CD14-positive monocyte (primary cell): ENCODE data around the gene COMMD8. TPM values are rescaled to one million over a fixed set of nuclear protein-coding genes. Genes with fewer than 3 reads are reported as not detected.

Experiments used
- DNase-seq, 3 donors: peaks; one replicate each; pipeline ENCODE4 v3.0.0-alpha.2; 2011 to 2022
- H2AFZ ChIP-seq: 2 replicates; pipeline ENCODE4 v1.6.0; 2012; ENCODE audit warnings: mild to moderate bottlenecking, low read depth, low read length, inconsistent platforms; ENCODE audit not compliant: insufficient read depth, poor library complexity, severe bottlenecking
- H3K27ac ChIP-seq, 2 donors: 1 replicate in 1 of 2; 2 replicates in 1 of 2; pipeline ENCODE4 v1.5.1; 2012 to 2013; ENCODE audit warnings: low read length in 2 of 2, control low read depth in 1 of 2, inconsistent platforms in 1 of 2, low read depth in 1 of 2, mild to moderate bottlenecking in 1 of 2
- H3K27me3 ChIP-seq, 2 donors: one replicate each; pipeline versions ENCODE4 v1.6.0 to v1.6.1; 2011 to 2013; ENCODE audit warnings: low read length in 2 of 2; ENCODE audit not compliant: control insufficient read depth in 2 of 2, insufficient read depth in 2 of 2
- H3K36me3 ChIP-seq, 2 donors: replicated peaks in 1 of 2; 1 replicate in 1 of 2; 2 replicates in 1 of 2; pipeline versions ENCODE4 v1.5.1 to v1.6.1; 2012 to 2013; ENCODE audit warnings: low read length in 2 of 2, control low read depth in 1 of 2, inconsistent platforms in 1 of 2, mild to moderate bottlenecking in 1 of 2; ENCODE audit not compliant: insufficient read depth in 2 of 2, control insufficient read depth in 1 of 2
- H3K4me1 ChIP-seq, 2 donors: 1 replicate in 1 of 2; 2 replicates in 1 of 2; pipeline versions ENCODE4 v1.5.1 to v1.6.1; 2012 to 2013; ENCODE audit warnings: low read length in 2 of 2, control low read depth in 1 of 2, inconsistent platforms in 1 of 2, mild to moderate bottlenecking in 1 of 2, moderate library complexity in 1 of 2; ENCODE audit not compliant: insufficient read depth in 2 of 2, control insufficient read depth in 1 of 2
- H3K4me2 ChIP-seq: replicated peaks from 2 replicates; pipeline ENCODE3; 2012; ENCODE audit warnings: low read length, moderate library complexity, mild to moderate bottlenecking; ENCODE audit not compliant: poor library complexity, severe bottlenecking; ENCODE audit errors: extremely low read depth
- H3K4me3 ChIP-seq, 3 experiments: fragments of 200-600 bp in 1 of 3; sonication (generic) in 1 of 3; replicated peaks in 1 of 3; 1 replicate in 2 of 3; 2 replicates in 1 of 3; pipeline ENCODE4 v1.5.1; 2011 to 2013; ENCODE audit warnings: low read length in 3 of 3, mild to moderate bottlenecking in 3 of 3, control low read depth in 2 of 3, low read depth in 2 of 3, inconsistent platforms in 1 of 3, moderate library complexity in 1 of 3
- H3K79me2 ChIP-seq: 2 replicates; pipeline ENCODE4 v1.6.0; 2012; ENCODE audit warnings: mild to moderate bottlenecking, control low read depth, inconsistent platforms, low read length, moderate library complexity; ENCODE audit not compliant: insufficient read depth
- H3K9ac ChIP-seq: 2 replicates; pipeline ENCODE4 v1.6.0; 2017; ENCODE audit warnings: low read length, mild to moderate bottlenecking; ENCODE audit not compliant: insufficient read depth, poor library complexity, severe bottlenecking
- H3K9me3 ChIP-seq, 2 donors: replicated peaks in 1 of 2; 1 replicate in 1 of 2; 2 replicates in 1 of 2; pipeline versions ENCODE4 v1.5.1 to v1.6.1; 2012 to 2013; ENCODE audit warnings: low read length in 2 of 2, control low read depth in 1 of 2; ENCODE audit not compliant: control insufficient read depth in 1 of 2, insufficient read depth in 1 of 2
- H4K20me1 ChIP-seq: 2 replicates; pipeline ENCODE4 v1.6.0; 2012; ENCODE audit warnings: mild to moderate bottlenecking, low read length, control low read depth, moderate library complexity; ENCODE audit not compliant: insufficient read depth
- H3K27ac Mint-ChIP-seq, 7 donors: one replicate each; pipeline ENCODE4 v1.8.0; 2020; ENCODE audit warnings: mild to moderate bottlenecking in 7 of 7, mixed read lengths in 7 of 7, moderate library complexity in 6 of 7, inconsistent platforms in 2 of 7
- H3K27me3 Mint-ChIP-seq, 3 donors: one replicate each; pipeline ENCODE4 v1.8.0; 2021 to 2022; ENCODE audit warnings: low read depth in 3 of 3, mild to moderate bottlenecking in 3 of 3, mixed read lengths in 3 of 3, moderate library complexity in 3 of 3, inconsistent platforms in 1 of 3
- H3K36me3 Mint-ChIP-seq, 2 donors: one replicate each; pipeline ENCODE4 v1.8.0; 2020; ENCODE audit warnings: mixed read lengths in 2 of 2, inconsistent platforms in 1 of 2, mild to moderate bottlenecking in 1 of 2
- H3K4me1 Mint-ChIP-seq: one replicate; pipeline ENCODE4 v1.8.0; 2020; ENCODE audit warnings: mild to moderate bottlenecking, mixed read lengths
- H3K4me3 Mint-ChIP-seq, 2 donors: one replicate each; pipeline ENCODE4 v1.8.0; 2020; ENCODE audit warnings: mild to moderate bottlenecking in 2 of 2, mixed read lengths in 2 of 2, moderate library complexity in 1 of 2
- H3K9me3 Mint-ChIP-seq, 7 donors: one replicate each; pipeline ENCODE4 v1.8.0; 2020 to 2022; ENCODE audit warnings: mixed read lengths in 7 of 7, mild to moderate bottlenecking in 6 of 7, moderate library complexity in 6 of 7, inconsistent platforms in 2 of 7
- WGBS: methylation state at CpG from one replicate; pipeline ENCODE4 v1.1.5; 2013; ENCODE audit warnings: missing lambda C conversion rate; ENCODE audit not compliant: insufficient coverage; 5-methylcytosine and 5-hydroxymethylcytosine counted together
- intact Hi-C, 2 donors: fragments of 100-400 bp; cut with micrococcal nuclease; formaldehyde crosslinking; loops; one replicate each; pipeline versions ENCODE4 v1.15.0 to v1.15.1; 2023
- polyA plus RNA-seq, 3 donors: library from polyadenylated mRNA; depleted of rRNA in 1 of 3; unstranded in 2 of 3; stranded (reverse) in 1 of 3; fragments of 300-500 nt in 2 of 3; fragments of >200 nt in 1 of 3; fragmentation: Illumina TruSeq in 2 of 3; gene quantifications; 1 replicate in 2 of 3; 2 replicates in 1 of 3; pipeline ENCODE4 v1.2.3, GENCODE V29; 2012 to 2021
- TF ChIP-seq, protein P1 (sequence below): fragments of 200-600 bp; IDR thresholded peaks from one replicate; pipeline ENCODE4 v1.8.0; 2022; ENCODE audit warnings: antibody characterized with exemption, mild to moderate bottlenecking

Gene COMMD8
- polyA plus RNA-seq, 3 donors = 11.5 to 90.8 (median 71.8) TPM

DNA sequence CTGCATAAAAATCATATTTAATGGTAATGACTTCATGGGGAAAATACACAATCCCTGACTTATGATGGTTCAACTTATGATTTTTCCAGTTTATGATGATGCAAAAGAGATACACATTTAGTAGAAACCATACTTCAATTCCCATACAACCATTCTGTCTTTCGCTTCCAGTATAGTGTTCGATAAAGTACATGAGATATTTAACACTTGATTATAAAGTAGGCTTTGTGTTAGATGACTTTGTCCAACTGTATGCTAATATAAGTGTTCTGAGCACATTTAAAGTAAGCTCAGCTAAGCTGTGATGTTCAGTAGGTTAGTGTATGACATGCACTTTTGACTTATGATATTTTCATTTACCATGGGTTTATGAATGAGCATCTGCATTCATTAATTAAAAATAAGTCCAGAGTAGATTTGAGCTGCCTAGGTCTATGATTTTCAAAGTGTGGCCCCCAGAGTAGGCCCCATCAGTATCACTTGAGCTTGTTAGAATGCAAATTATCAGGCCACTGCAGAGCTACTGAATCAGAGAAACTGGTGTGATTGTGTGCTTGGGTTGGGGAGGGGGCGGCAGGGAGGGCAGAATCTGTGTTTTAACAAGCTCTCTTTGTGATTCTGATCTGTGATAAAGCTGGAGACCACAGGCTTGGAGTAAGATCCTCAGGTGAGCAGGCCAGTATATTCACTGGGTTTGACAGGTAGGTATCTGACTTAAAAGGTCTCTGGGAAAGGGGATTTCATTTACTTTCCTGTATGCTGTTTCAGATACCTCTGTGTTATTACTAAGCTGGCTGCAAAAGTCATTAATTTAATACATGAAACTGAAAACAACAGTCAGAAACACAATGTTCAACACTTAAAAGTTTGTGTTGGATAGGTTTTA lies 30.0 kb upstream of the COMMD8 start:
- TF ChIP-seq, protein P1, sequence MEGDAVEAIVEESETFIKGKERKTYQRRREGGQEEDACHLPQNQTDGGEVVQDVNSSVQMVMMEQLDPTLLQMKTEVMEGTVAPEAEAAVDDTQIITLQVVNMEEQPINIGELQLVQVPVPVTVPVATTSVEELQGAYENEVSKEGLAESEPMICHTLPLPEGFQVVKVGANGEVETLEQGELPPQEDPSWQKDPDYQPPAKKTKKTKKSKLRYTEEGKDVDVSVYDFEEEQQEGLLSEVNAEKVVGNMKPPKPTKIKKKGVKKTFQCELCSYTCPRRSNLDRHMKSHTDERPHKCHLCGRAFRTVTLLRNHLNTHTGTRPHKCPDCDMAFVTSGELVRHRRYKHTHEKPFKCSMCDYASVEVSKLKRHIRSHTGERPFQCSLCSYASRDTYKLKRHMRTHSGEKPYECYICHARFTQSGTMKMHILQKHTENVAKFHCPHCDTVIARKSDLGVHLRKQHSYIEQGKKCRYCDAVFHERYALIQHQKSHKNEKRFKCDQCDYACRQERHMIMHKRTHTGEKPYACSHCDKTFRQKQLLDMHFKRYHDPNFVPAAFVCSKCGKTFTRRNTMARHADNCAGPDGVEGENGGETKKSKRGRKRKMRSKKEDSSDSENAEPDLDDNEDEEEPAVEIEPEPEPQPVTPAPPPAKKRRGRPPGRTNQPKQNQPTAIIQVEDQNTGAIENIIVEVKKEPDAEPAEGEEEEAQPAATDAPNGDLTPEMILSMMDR = no peak
- intact Hi-C loops = no loop called here
- DNase-seq = no peak
- Histone ChIP-seq H3K9ac (no peak overlapping the region), H3K27ac (no peak overlapping the region), H2AFZ (no peak overlapping the region), H3K27me3 (no peaks in the 10 kb centered on the region), H3K4me2 (no peak overlapping the region), H3K9me3 (peaks cover 0 to 3% of the 10 kb centered on the region in 2 donors), H3K4me3 (no peak overlapping the region), H4K20me1 (peaks cover 24% of the 10 kb centered on the region), H3K79me2 (peaks cover 66% of the 10 kb centered on the region), H3K4me1 (peaks cover 1 to 13% of the 10 kb centered on the region in 2 donors), H3K36me3 (peaks cover 0 to 4% of the 10 kb centered on the region in 2 donors)
- peaks cover 19 to 20% of the 10 kb centered on the region in 2 donors for H3K36me3 Mint-ChIP-seq
- peaks cover 21% of the 10 kb centered on the region for H3K4me1 Mint-ChIP-seq
- H3K27me3 Mint-ChIP-seq = no peaks in the 10 kb centered on the region
- no peak overlapping the region for H3K27ac Mint-ChIP-seq
- WGBS = 100% methylated on average over 1 of the region's 3 CpGs
- H3K4me3 Mint-ChIP-seq = no peak overlapping the region
- no peaks in the 10 kb centered on the region for H3K9me3 Mint-ChIP-seq

DNA sequence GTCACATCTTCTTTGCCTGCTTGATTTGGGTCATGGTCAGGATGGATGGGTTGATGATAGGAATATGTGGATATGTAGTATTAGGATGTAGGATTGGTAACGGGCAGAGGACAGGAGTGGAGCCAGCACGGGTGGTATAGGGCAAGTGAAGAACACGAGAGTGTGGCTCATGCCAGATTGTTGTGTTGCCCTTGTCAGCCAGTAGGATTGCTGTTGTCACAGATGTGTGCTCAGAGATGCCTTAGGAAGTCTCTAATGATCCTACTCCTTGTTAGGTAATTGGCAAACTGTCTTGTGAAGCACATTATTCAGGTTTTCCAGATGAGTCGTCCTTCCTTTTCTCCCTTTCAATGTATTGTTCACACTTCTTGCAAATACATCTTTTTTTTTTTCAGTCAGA lies 27.0 kb upstream of the COMMD8 start:
- Histone ChIP-seq H3K36me3 (peaks cover 0 to 4% of the 10 kb centered on the region in 2 donors), H2AFZ (no peak overlapping the region), H3K79me2 (peaks cover 90% of the 10 kb centered on the region), H3K27me3 (no peaks in the 10 kb centered on the region), H4K20me1 (peaks cover 24% of the 10 kb centered on the region), H3K9me3 (peaks cover 0 to 3% of the 10 kb centered on the region in 2 donors), H3K4me1 (peaks cover 15 to 35% of the 10 kb centered on the region in 2 donors), H3K27ac (peak overlapping the region in 1 of 2 donors; percentile 50), H3K4me2 (no peak overlapping the region), H3K4me3 (no peak overlapping the region), H3K9ac (no peak overlapping the region)
- Mint-ChIP-seq H3K36me3 (peaks cover 13 to 15% of the 10 kb centered on the region in 2 donors), H3K27ac (peak overlapping the region in 1 of 7 donors; percentile 61), H3K9me3 (no peaks in the 10 kb centered on the region), H3K27me3 (no peaks in the 10 kb centered on the region), H3K4me3 (no peak overlapping the region), H3K4me1 (peaks cover 23% of the 10 kb centered on the region)
- TF ChIP-seq, protein P1 = peak; percentile 74
- intact Hi-C loops = no loop called here
- WGBS = 96% methylated on average over 3 of the region's 4 CpGs
- peak; percentile 16 to 63 (median 44) for DNase-seq
